HG03097 (cell line): ENCODE data around the gene SNU13.
"Not testable (repeated sequence)": the region's sequence is repeated elsewhere in the genome, so short reads cannot be mapped to it uniquely, and the experiment has no call there.

Experiments
- ATAC-seq: cut with Tn5 transposase; IDR thresholded peaks from one replicate; pipeline ENCODE4 v1.9.1; 2021; ENCODE audit not compliant: unreplicated experiment, low FRiP score

Gene SNU13

DNA sequence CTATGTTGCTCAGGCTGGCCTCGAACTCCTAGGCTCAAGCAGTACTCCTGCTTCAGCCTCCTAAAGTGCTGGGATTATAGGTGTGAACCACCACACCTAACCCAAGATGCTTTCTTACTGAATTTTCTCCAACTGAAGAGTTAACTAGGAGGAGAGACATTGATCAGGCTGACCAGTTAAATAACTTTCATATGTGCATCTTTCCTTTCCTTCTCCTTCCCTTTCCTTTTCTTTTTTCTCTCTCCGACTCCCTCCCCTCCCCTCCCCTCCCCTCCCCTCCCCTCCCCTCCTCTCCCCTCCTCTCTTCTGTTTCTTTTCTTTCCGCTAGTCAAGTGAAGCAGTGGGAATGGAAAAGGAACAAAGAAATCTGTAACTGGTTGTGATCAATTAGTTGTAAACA lies 40.9 kb downstream of the SNU13 start:
- no peak for ATAC-seq

DNA sequence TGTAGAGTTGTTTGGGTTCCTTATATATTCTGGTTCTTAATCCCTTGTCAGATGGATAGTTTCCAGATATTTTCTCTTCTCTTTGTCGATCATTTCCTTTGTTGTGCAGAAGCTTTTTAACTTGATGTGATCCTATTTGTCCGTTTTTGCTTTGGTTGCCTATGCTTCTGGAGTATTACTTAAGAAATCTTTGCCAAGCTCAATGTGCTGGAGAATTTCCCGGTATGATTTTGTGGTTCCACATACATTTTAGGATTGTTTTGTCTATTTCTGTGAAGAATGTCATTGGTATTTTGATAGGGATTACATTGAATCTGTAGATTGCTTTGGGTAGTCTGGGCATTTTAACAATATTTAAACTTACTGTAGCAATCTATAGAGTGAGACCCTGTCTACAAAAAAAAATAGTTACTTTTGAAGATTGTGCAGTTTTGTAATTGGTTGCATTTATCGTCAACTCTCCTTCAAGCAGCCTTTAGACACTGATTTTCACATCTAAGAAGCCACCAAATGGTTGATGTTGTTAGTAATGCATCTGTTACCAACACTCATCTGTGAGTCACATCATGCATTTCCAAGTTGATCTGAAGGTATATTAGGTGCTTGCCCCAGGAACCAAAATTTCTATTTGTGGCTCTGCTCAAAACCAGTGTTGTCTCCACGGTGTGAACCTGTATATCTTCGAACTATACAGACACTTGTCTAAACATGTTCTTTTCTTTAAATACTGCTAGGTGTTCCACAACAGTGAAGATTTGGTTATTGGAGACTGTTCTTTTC lies 46.1 kb downstream of the SNU13 start:
- ATAC-seq = no peak

DNA sequence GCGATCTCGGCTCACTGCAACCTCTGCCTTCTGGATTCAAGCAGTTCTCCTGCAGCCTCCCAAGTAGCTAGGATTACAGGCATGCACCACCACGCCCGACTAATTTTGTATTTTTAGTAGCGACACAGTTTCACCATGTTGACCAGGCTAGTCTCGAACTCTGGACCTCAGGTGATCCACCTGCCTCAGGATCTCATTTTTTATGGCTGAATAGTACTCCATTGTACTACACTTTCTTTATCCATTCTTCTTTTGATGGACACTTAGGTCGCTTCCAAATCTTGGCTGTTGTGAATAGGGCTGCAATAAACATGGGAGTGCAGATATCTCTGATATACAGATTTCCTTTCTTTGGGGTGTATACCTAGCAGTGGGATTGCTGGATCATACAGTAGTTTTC lies 46.8 kb downstream of the SNU13 start:
- ATAC-seq = no peak

DNA sequence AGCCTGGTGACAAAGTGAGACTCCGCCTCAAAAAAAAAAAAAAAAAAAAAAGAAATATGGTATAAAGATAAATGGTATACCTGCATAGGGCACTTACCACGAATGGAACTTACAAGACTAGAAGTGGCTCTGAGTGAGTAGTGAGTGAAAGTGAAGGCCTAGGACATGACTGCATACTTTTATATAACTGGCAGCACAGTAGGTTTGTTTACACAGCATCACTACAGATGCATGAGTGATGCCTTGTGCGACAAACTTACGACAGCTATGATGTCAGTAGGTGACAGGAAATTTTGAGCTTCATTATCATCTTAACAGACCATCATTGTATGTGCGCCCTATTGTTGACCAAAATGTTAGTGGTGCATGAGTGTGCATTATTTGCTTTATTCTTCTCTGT lies 49.9 kb downstream of the SNU13 start:
- no peak for ATAC-seq

DNA sequence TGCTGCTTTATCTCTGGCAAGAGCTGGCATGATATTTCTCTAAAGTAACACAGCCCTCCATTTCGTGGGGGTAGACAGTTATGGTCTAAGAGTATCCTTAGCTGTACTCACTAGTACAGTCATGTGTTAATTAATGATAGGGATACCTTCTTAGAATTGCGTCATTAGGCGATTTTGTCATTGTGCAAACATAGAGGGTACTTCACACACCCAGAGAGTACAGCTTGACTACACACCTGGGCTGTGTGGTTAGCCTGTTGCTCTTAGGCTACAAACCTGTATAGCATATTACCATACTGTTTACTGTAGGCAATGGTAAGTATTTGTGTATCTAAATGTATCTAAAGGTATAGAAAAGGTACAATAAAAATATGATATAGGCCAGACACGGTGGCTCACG lies 50.5 kb downstream of the SNU13 start:
- no peak for ATAC-seq

DNA sequence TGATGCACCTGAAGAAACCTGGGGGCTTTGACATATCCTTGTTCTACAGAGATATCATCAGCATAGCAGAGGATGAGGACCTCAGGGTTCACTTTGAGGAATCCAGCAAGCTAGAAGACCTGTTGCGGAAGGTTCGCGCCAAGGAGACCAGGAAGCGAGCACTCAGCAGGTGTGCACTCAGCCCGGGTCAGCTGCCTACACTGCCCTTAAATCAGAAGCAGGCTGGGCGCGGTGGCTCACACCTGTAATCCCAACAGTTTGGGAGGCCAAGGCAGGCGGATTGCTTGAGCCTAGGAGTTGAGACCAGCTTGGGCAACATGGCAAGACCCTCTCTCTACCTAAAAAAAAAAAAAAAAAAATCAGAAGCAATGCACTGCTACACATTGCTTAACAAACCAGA lies 51.0 kb downstream of the SNU13 start:
- not testable (repeated sequence) for ATAC-seq

DNA sequence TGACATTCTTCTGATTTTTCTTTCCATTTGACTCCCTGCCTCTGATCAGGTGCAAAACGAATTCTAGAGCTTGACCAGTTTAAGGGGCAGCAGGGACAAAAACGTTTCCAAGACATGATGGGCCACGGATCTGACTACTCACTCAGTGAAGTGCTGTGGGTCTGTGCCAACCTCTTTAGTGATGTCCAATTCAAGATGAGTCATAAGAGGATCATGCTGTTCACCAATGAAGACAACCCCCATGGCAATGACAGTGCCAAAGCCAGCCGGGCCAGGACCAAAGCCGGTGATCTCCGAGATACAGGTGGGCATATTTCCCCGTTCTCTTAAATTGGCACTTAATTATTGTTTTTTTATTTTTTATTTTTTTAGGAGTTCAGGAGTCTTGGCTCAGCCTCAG lies 52.2 kb downstream of the SNU13 start:
- no peak for ATAC-seq

DNA sequence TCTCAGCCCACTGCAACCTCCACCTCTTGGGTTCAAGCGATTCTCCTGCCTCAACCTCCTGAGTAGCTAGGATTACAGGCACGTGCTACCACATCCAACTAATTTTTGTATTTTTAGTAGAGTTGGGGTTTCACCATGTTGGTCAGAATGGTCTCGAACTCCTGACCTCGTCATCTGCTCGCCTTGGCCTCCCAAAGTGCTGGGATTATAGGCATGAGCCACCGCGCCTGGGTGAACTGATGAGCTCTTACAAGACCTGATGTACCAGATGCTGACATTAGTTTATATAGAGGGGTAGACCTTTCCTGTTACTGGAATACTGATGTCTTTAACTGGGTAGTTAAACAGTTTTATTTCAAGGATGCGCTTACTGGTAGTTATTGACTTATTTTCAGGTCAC lies 54.1 kb downstream of the SNU13 start:
- ATAC-seq = not testable (repeated sequence)

DNA sequence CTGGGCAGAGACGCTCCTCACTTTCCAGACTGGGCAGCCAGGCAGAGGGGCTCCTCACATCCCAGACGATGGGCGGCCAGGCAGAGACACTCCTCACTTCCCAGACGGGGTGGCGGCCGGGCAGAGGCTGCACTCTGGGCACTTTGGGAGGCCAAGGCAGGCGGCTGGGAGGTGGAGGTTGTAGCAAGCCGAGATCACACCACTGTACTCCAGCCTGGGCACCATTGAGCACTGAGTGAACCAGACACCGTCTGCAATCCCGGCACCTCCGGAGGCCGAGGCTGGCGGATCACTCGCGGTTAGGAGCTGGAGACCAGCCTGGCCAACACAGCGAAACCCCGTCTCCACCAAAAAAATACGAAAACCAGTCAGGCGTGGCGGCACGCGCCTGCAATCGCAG lies 57.1 kb downstream of the SNU13 start:
- not testable (repeated sequence) for ATAC-seq

DNA sequence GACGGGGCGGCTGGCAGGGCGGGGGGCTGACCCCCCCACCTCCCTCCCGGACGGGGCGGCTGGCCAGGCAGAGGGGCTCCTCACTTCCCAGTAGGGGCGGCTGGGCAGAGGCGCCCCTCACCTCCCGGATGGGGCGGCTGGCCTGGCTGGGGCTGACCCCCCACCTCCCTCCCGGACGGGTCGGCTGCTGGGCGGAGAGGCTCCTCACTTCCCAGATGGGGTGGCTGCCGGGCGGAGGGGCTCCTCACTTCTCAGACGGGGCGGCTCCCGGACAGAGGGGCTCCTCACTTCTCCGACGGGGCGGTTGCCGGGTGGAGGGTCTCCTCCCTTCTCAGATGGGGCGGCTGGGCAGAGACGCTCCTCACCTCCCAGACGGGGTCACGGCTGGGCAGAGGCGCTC lies 57.6 kb downstream of the SNU13 start:
- not testable (repeated sequence) for ATAC-seq

DNA sequence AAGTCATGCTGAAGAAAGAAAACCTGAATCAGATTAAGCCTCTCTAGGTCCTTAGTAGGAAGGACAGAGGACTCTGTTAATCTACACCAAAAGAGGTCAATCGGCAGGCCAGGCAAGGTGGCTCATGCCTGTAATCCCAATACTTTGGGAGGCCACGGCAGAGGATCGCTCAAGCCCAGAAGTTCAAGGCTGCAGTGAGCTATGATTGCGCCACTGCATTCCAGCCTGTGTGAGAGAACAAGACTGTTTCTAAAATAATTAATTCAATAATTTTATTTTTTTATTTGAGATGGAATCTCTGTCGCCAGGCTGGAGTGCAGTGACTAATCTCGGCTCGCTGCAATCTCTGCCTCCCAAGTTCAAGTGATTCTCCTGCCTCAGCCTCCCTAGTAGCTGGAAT lies 63.1 kb downstream of the SNU13 start:
- no peak for ATAC-seq
